ENCODE measurements around the gene FAM83G.
A peak's percentile ranks its signal among the peaks of the same experiment; 100 is the strongest.

FAM83G gene

GRCh38 chr17:18968945-18969887 is 35.3 kb downstream of the FAM83G start:
- H3K9me3 Mint-ChIP-seq: no peaks in the 10 kb centered on the region
- H3K4me1 Mint-ChIP-seq: peaks cover 49% of the 10 kb centered on the region
- no peak for TF ChIP-seq CTCF (IDR thresholded peaks at IDR 0.05)
- H3K36me3 Mint-ChIP-seq (ENCODE audit: low read depth): no peaks in the 10 kb centered on the region
- H3K27ac Mint-ChIP-seq: peak overlapping the region; percentile 94
- DNase-seq: no peak
- no peak overlapping the region for H3K4me3 Mint-ChIP-seq
- peaks cover 7% of the 10 kb centered on the region for H3K27me3 Mint-ChIP-seq (ENCODE audit: low read depth, poor library complexity)

GRCh38 chr17:18968345-18968744 is 36.2 kb downstream of the FAM83G start:
- Mint-ChIP-seq H3K4me3 (no peak overlapping the region), H3K27ac (peak overlapping the region; percentile 94), H3K4me1 (peaks cover 54% of the 10 kb centered on the region), H3K27me3 (ENCODE audit: low read depth, poor library complexity) (peaks cover 7% of the 10 kb centered on the region), H3K9me3 (no peaks in the 10 kb centered on the region), H3K36me3 (ENCODE audit: low read depth) (no peaks in the 10 kb centered on the region)
- no peak for TF ChIP-seq CTCF (IDR thresholded peaks at IDR 0.05)
- DNase-seq: no peak

- H3K9me3 Mint-ChIP-seq: no peaks in the 10 kb centered on the region
- DNase-seq: no peak
- H3K27ac Mint-ChIP-seq: peak overlapping the region; percentile 82
- no peak for TF ChIP-seq CTCF (IDR thresholded peaks at IDR 0.05)
- no peaks in the 10 kb centered on the region for H3K36me3 Mint-ChIP-seq (ENCODE audit: low read depth)
- H3K27me3 Mint-ChIP-seq (ENCODE audit: low read depth, poor library complexity): peaks cover 7% of the 10 kb centered on the region
- H3K4me1 Mint-ChIP-seq: peaks cover 57% of the 10 kb centered on the region
- no peak overlapping the region for H3K4me3 Mint-ChIP-seq
These were observed 36.6 kb downstream of the FAM83G start for GRCh38 chr17:18967916-18968315.

- H3K36me3 Mint-ChIP-seq (ENCODE audit: low read depth): no peaks in the 10 kb centered on the region
- no peak overlapping the region for H3K27ac Mint-ChIP-seq
- TF ChIP-seq CTCF (IDR thresholded peaks at IDR 0.05): no peak
- H3K4me1 Mint-ChIP-seq: peaks cover 66% of the 10 kb centered on the region
- DNase-seq: peak; percentile 49
- H3K27me3 Mint-ChIP-seq (ENCODE audit: low read depth, poor library complexity): peaks cover 7% of the 10 kb centered on the region
- H3K4me3 Mint-ChIP-seq: no peak overlapping the region
- H3K9me3 Mint-ChIP-seq: no peaks in the 10 kb centered on the region
These were observed 37.5 kb downstream of the FAM83G start for GRCh38 chr17:18966831-18967624.

- Mint-ChIP-seq H3K4me3 (no peak overlapping the region), H3K4me1 (peaks cover 80% of the 10 kb centered on the region), H3K27ac (peak overlapping the region; percentile 72), H3K27me3 (ENCODE audit: low read depth, poor library complexity) (peaks cover 7% of the 10 kb centered on the region), H3K9me3 (no peaks in the 10 kb centered on the region), H3K36me3 (ENCODE audit: low read depth) (no peaks in the 10 kb centered on the region)
- DNase-seq: no peak
- TF ChIP-seq CTCF (IDR thresholded peaks at IDR 0.05): no peak
These were observed 38.9 kb downstream of the FAM83G start for GRCh38 chr17:18965530-18966236.

Measured in nephron progenitor cell (in vitro differentiated cells).